OCI-LY1 (cell line): ENCODE measurements around the gene EBPL.

Experiments used
- EZH2 ChIP-seq: fragments of 200-600 bp; sonication (generic), shearing (Covaris generic); IDR thresholded peaks from 2 replicates; pipeline ENCODE4 v1.8.0; 2017; ENCODE audit warnings: borderline replicate concordance, mixed run types, mild to moderate bottlenecking, antibody characterized with exemption, low read length, moderate library complexity, mixed read lengths
- TF ChIP-seq, protein P1 (sequence below): fragments of 200-600 bp; sonication (generic), shearing (Covaris generic); IDR thresholded peaks from 2 replicates; pipeline ENCODE4 v1.5.1; 2017; ENCODE audit warnings: mild to moderate bottlenecking, antibody characterized with exemption, low read length, moderate library complexity, mixed read lengths

DNA sequence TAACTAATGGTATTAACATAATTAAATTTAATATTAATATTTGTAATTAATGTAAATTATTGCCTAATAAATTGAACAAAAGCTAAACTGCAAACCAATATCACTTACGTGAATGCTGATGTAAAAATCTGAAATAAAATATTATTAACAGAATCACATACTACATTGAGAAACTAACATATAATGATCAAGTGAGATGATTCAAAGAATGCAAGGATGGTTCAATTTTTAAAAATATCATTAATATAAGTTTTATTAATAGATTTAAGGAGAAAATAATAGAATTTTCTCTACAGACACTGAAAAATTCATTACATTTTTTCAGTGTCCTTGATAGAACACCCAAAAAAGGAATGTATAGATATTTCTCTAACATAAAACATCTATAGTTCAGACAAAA is 23.5 kb upstream of the EBPL start:
- TF ChIP-seq, protein P1, sequence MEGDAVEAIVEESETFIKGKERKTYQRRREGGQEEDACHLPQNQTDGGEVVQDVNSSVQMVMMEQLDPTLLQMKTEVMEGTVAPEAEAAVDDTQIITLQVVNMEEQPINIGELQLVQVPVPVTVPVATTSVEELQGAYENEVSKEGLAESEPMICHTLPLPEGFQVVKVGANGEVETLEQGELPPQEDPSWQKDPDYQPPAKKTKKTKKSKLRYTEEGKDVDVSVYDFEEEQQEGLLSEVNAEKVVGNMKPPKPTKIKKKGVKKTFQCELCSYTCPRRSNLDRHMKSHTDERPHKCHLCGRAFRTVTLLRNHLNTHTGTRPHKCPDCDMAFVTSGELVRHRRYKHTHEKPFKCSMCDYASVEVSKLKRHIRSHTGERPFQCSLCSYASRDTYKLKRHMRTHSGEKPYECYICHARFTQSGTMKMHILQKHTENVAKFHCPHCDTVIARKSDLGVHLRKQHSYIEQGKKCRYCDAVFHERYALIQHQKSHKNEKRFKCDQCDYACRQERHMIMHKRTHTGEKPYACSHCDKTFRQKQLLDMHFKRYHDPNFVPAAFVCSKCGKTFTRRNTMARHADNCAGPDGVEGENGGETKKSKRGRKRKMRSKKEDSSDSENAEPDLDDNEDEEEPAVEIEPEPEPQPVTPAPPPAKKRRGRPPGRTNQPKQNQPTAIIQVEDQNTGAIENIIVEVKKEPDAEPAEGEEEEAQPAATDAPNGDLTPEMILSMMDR, result no peak
- TF ChIP-seq EZH2, result no peak
